Ascending aorta (tissue), 2 donors: Measurements from ENCODE around the gene RAB11FIP4. TPM values are rescaled to one million over a fixed set of nuclear protein-coding genes. Genes with fewer than 3 reads are reported as not detected.

Experiments used
- DNase-seq, 2 donors: peaks; one replicate each; pipeline ENCODE4 v3.0.0-alpha.2; 2019; ENCODE audit warnings: low spot score in 2 of 2
- H3K27ac ChIP-seq, 2 donors: fragments of 200-600 bp; sonication (generic); one replicate each; pipeline ENCODE4 v1.5.1; 2016 to 2017; ENCODE audit warnings: mild to moderate bottlenecking in 1 of 2
- H3K27me3 ChIP-seq: fragments of 200-600 bp; sonication (generic); one replicate; pipeline ENCODE4 v1.5.1; 2017
- H3K36me3 ChIP-seq, 2 donors: fragments of 200-600 bp; sonication (generic); one replicate each; pipeline ENCODE4 v1.5.1; 2016
- H3K4me1 ChIP-seq, 2 donors: fragments of 200-600 bp; sonication (generic); one replicate each; pipeline ENCODE4 v1.5.1; 2016 to 2017; ENCODE audit warnings: mild to moderate bottlenecking in 1 of 2
- H3K4me3 ChIP-seq, 2 donors: fragments of 200-600 bp; sonication (generic); one replicate each; pipeline ENCODE4 v1.5.1; 2016 to 2017; ENCODE audit warnings: mild to moderate bottlenecking in 1 of 2
- H3K9me3 ChIP-seq, 2 donors: fragments of 200-600 bp; sonication (generic); one replicate each; pipeline ENCODE4 v1.5.1; 2016
- intact Hi-C: fragments of 100-400 bp; cut with DNase I; formaldehyde crosslinking; loops from one replicate; pipeline ENCODE4 v1.15.1; 2023
- total RNA-seq: library from RNA; depleted of rRNA; stranded (reverse); fragments of >200 nt; gene quantifications from one replicate; pipeline ENCODE4 v1.1.0, GENCODE V29; 2016
- TF ChIP-seq, protein P1 (sequence below), 3 experiments: fragments of 200-600 bp in 2 of 3; fragments of 450-650 bp in 1 of 3; sonication (generic) in 2 of 3; IDR thresholded peaks; one replicate each; pipeline ENCODE4 v1.5.1; 2016 to 2019; ENCODE audit warnings: antibody characterized with exemption in 3 of 3, mild to moderate bottlenecking in 1 of 3, moderate library complexity in 1 of 3

Gene RAB11FIP4
- total RNA-seq, 1 donor from 2014 or later: 0.85 TPM

GRCh38 chr17:31462261-31462660 is 70.8 kb downstream of the RAB11FIP4 start:
- DNase-seq: no peak
- Histone ChIP-seq H3K4me1 (no peaks in the 10 kb centered on the region), H3K36me3 (no peaks in the 10 kb centered on the region), H3K27me3 (no peaks in the 10 kb centered on the region), H3K4me3 (no peak overlapping the region), H3K9me3 (no peaks in the 10 kb centered on the region), H3K27ac (no peak overlapping the region)
- intact Hi-C loops: no loop called here
- TF ChIP-seq, protein P1, sequence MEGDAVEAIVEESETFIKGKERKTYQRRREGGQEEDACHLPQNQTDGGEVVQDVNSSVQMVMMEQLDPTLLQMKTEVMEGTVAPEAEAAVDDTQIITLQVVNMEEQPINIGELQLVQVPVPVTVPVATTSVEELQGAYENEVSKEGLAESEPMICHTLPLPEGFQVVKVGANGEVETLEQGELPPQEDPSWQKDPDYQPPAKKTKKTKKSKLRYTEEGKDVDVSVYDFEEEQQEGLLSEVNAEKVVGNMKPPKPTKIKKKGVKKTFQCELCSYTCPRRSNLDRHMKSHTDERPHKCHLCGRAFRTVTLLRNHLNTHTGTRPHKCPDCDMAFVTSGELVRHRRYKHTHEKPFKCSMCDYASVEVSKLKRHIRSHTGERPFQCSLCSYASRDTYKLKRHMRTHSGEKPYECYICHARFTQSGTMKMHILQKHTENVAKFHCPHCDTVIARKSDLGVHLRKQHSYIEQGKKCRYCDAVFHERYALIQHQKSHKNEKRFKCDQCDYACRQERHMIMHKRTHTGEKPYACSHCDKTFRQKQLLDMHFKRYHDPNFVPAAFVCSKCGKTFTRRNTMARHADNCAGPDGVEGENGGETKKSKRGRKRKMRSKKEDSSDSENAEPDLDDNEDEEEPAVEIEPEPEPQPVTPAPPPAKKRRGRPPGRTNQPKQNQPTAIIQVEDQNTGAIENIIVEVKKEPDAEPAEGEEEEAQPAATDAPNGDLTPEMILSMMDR (IDR thresholded peaks at IDR 0.05): no peak

DNA sequence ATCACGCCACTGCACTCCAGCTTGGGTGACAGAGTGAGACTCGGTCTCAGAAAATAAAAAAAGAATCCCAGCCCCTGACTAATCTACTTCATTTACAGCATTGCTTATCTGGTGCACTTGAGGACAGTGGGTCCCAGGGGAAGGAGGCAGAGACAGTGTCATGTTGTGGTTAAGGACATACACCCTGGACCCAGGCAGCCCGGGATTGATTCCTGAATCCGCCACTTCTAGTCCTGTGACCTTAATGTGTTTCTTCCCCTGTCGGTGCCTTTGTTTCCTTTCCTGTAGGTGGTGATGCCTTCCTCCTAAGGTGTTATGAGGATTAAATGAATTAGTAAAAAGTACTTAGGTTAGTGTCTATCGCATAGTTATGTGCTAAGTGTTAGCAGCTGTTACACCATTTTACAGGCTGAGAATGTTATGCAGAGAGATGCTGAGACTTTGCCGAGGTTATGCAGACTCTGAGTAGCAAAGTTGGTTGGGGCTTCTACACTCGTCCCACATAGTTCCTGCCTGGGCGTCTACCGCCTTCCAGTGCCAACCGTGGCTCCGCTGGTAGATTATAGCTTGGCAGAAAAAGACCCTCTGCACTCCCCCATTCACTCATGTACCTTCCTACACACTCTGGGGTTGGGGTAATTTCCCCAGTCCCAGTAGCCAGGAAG is 74.8 kb downstream of the RAB11FIP4 start:
- no peak for DNase-seq
- no peaks in the 10 kb centered on the region for H3K27me3 ChIP-seq

DNA sequence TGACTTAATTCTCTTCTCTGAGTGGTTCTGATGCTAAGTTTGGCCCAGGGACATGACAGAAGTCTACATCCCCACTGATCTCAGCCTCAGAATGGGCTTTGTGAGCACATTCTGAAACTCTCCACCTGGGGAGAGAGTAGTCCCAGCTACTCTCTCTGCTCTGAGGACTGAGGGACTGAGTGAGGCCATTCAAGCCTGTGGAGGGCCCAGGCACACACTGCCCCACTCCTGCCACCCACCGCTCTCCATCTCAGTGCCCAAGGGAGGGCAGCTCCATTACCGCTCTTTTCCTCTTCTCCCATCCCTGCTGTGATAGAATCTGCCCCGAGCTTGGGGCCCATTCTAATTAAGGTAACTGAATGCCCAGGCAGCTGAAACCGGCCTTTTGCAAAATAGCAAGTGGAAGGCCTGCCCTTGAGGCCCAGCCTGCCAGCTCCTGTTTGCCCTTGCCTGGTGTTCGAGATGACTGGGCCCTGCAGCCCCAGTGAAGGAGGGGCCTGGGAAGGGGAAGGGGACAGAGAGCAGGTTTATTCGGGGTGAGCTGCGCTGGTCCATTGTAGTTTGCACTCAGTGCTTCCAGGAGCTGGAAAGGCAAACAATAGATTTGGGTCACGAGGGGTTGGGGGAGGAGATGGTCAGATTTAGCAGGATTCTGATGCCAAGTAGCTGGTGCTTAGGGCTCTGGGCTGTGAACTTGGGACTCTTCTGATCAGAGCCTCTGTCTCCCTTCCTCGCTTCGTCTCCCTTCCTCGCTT is 76.2 kb downstream of the RAB11FIP4 start:
- Histone ChIP-seq H3K36me3 (no peaks in the 10 kb centered on the region), H3K4me3 (no peak overlapping the region), H3K9me3 (no peaks in the 10 kb centered on the region), H3K27me3 (no peaks in the 10 kb centered on the region), H3K27ac (no peak overlapping the region), H3K4me1 (no peaks in the 10 kb centered on the region)
- TF ChIP-seq, protein P1 (IDR thresholded peaks at IDR 0.05): no peak
- intact Hi-C loops: no loop called here
- DNase-seq: no peak

More for the DNA sequence above, 74.8 kb downstream of the RAB11FIP4 start:
- no peak overlapping the region for H3K4me3 ChIP-seq
- intact Hi-C loops: no loop called here
- H3K9me3 ChIP-seq: no peaks in the 10 kb centered on the region
- no peaks in the 10 kb centered on the region for H3K36me3 ChIP-seq
- TF ChIP-seq, protein P1 (IDR thresholded peaks at IDR 0.05): no peak
- H3K27ac ChIP-seq: no peak overlapping the region
- no peaks in the 10 kb centered on the region for H3K4me1 ChIP-seq

DNA sequence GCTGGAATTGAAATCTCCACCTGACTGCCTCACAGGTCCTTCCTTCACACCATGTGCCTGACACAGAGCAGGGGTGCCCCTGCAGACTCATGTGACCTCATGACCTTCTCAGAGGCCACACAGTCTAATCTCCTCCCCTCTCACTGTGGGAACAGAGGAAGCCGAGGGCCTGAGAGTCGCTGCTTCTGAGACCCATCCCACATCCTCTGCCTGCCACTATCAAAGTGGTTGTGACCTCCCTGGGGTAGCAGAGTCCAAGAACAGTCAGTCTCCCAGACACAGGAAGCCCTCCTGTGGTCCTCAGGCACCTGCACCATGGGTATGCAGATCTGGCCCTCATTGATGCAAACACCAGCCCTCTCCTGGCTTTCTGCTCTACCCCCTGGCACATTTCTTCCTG is 78.5 kb downstream of the RAB11FIP4 start:
- TF ChIP-seq, protein P1 (IDR thresholded peaks at IDR 0.05): no peak
- H3K4me3 ChIP-seq: no peak overlapping the region

GRCh38 chr17:31470592-31470991 is 79.1 kb downstream of the RAB11FIP4 start:
- Histone ChIP-seq H3K4me1 (no peaks in the 10 kb centered on the region), H3K9me3 (no peaks in the 10 kb centered on the region), H3K27me3 (no peaks in the 10 kb centered on the region), H3K27ac (no peak overlapping the region), H3K4me3 (no peak overlapping the region), H3K36me3 (no peaks in the 10 kb centered on the region)
- intact Hi-C loops: no loop called here
- no peak for DNase-seq
- TF ChIP-seq, protein P1 (IDR thresholded peaks at IDR 0.05): no peak

More for the DNA sequence above, 78.5 kb downstream of the RAB11FIP4 start:
- no peaks in the 10 kb centered on the region for H3K4me1 ChIP-seq
- no peaks in the 10 kb centered on the region for H3K36me3 ChIP-seq
- intact Hi-C loops: no loop called here
- no peak for DNase-seq
- H3K27me3 ChIP-seq: no peaks in the 10 kb centered on the region
- H3K9me3 ChIP-seq: no peaks in the 10 kb centered on the region
- H3K27ac ChIP-seq: no peak overlapping the region
